ENCODE measurements around the gene KDM4C. TPM values are rescaled to one million over a fixed set of nuclear protein-coding genes. Genes with fewer than 3 reads are reported as not detected.

Gene KDM4C
- total RNA-seq, 4 donors from 2014 or later = 39.0 to 113 (median 43.9) TPM

DNA sequence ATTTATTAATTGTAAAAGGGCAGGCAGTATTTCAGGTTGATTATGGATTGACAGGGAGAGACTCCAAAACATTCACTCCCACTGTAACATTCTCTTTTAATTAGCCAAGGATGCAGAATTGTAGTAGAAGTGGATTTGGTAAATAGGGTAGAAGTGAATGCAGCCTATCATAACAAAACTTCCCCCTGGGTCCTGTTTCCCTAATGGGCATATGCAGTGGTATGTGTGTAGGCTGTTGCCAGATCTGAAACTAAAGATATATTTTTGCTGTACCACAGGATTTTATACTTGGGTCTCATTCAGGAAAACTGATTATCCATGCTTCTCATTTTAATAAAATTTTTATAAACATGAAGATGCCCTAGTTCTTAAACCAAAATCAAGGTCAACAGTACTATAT is 351.2 kb downstream of the KDM4C start:
- Histone ChIP-seq H3K36me3 (peaks cover 15% of the 10 kb centered on the region), H3K9me3 (no peaks in the 10 kb centered on the region), H3K4me1 (no peaks in the 10 kb centered on the region), H3K27me3 (no peaks in the 10 kb centered on the region), H3K4me3 (no peak overlapping the region), H3K27ac (no peak overlapping the region)
- DNase-seq (ENCODE audit: low spot score in 2 of 2) = no peak
- TF ChIP-seq POLR2A (IDR thresholded peaks at IDR 0.05) = no peak
- no peak for TF ChIP-seq POLR2AphosphoS5 (IDR thresholded peaks at IDR 0.05)
- TF ChIP-seq EP300 (IDR thresholded peaks at IDR 0.05) = no peak
- TF ChIP-seq, protein P1, sequence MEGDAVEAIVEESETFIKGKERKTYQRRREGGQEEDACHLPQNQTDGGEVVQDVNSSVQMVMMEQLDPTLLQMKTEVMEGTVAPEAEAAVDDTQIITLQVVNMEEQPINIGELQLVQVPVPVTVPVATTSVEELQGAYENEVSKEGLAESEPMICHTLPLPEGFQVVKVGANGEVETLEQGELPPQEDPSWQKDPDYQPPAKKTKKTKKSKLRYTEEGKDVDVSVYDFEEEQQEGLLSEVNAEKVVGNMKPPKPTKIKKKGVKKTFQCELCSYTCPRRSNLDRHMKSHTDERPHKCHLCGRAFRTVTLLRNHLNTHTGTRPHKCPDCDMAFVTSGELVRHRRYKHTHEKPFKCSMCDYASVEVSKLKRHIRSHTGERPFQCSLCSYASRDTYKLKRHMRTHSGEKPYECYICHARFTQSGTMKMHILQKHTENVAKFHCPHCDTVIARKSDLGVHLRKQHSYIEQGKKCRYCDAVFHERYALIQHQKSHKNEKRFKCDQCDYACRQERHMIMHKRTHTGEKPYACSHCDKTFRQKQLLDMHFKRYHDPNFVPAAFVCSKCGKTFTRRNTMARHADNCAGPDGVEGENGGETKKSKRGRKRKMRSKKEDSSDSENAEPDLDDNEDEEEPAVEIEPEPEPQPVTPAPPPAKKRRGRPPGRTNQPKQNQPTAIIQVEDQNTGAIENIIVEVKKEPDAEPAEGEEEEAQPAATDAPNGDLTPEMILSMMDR (IDR thresholded peaks at IDR 0.05) = no peak

DNA sequence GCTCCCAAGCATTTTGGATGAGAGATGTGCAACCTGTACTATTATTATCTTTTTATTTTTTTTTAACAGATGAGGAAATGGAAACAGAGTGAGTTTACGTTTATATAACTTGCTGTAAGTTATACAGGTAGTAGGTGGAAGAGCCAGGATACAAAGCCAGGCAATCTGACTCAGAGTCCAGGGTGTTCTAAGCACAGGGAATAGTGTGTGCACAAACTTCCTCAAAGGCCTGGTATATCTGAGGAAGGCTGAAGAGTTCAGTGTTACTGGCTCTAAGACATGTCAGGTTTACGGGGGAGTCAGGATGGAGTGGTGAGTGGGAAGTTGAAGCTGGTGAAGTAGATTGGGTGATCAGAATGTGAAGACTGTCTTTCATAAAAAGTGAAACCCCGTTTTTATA is 353.6 kb downstream of the KDM4C start:
- no peak overlapping the region for H3K27ac ChIP-seq
- no peaks in the 10 kb centered on the region for H3K4me1 ChIP-seq
- H3K4me3 ChIP-seq = no peak overlapping the region
- H3K9me3 ChIP-seq = no peaks in the 10 kb centered on the region
- 64% methylated on average over 3 of the region's 3 CpGs for WGBS
- H3K27me3 ChIP-seq = no peaks in the 10 kb centered on the region
- no peak for DNase-seq (ENCODE audit: low spot score in 2 of 2)
- no peak for TF ChIP-seq POLR2A (IDR thresholded peaks at IDR 0.05)
- no peak for TF ChIP-seq EP300 (IDR thresholded peaks at IDR 0.05)
- no peak for TF ChIP-seq POLR2AphosphoS5 (IDR thresholded peaks at IDR 0.05)
- TF ChIP-seq, protein P1 (IDR thresholded peaks at IDR 0.05) = no peak
- H3K36me3 ChIP-seq = peaks cover 13% of the 10 kb centered on the region

DNA sequence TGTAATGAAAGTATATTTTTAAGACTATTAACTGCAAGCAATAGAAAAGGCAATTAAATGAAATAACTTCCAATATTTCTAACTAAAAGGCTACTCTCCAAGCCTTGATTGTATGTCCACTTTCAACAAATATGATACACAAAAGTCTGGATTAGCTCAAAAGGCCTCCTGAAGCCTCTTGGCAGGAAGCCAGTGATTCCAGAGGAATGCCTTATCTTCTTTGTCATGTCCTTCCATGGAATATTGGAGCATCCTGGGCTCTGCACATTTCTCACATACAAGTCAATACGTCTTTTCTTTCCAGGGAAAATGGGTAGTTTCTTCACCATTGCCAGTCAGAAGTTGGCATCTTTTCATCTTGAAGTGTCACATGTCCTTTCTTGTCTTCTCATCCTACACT is 357.8 kb downstream of the KDM4C start:
- no peaks in the 10 kb centered on the region for H3K27me3 ChIP-seq
- H3K4me3 ChIP-seq = no peak overlapping the region
- H3K4me1 ChIP-seq = peaks cover 6% of the 10 kb centered on the region
- no peak for DNase-seq (ENCODE audit: low spot score in 2 of 2)
- TF ChIP-seq POLR2A (IDR thresholded peaks at IDR 0.05) (no peak), POLR2AphosphoS5 (IDR thresholded peaks at IDR 0.05) (no peak), EP300 (IDR thresholded peaks at IDR 0.05) (no peak)
- TF ChIP-seq, protein P1 (IDR thresholded peaks at IDR 0.05) = no peak
- peaks cover 6% of the 10 kb centered on the region for H3K36me3 ChIP-seq
- no peaks in the 10 kb centered on the region for H3K9me3 ChIP-seq
- H3K27ac ChIP-seq = no peak overlapping the region
- 0% methylated on average over 1 of the region's 1 CpG for WGBS

DNA sequence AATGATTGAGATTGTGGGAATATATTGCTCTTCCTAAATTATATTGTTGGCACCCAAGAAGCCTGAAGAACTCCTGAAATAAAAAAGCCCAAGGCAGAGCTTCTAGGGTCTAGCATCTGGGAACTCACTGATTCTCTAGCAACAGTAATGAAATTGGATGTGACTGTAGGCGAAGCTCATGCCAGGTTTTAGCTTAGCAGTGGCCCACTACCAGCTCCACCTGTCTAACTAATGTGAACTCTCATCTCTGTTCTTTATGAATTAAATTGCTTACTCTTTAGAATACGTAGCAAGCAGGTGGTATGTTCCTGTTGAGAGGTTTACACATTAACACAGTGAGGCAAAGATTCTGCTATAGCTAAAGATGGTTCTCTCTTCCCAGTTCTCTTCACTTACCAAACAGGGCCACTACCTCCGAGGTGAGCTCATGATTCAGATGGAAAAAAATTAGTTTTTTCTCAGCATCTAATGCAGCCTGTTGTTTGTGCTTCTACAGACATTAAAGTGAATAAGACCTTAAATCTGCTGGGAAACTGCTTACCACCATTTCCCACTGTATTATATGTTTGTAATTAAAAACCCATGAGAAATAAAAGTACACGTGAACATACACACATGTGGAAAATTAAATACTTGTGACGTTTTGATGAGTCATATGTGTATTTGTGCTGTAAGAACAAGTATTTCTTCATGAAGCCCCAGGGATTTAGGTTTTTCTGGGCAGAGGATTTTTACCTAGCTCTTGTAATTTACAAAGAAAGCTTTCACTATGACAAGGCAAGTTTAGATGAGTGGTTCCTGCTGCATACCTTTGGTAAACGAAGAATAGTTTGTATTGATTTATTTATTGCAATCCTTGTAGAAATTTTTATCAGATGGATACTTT is 360.1 kb downstream of the KDM4C start:
- no peak for DNase-seq (ENCODE audit: low spot score in 2 of 2)
- WGBS = 54% methylated on average over 6 of the region's 6 CpGs
- no peak overlapping the region for H3K27ac ChIP-seq
- H3K4me1 ChIP-seq = peaks cover 6% of the 10 kb centered on the region
- no peak overlapping the region for H3K4me3 ChIP-seq
- H3K9me3 ChIP-seq = no peaks in the 10 kb centered on the region
- no peaks in the 10 kb centered on the region for H3K27me3 ChIP-seq
- peaks cover 2% of the 10 kb centered on the region for H3K36me3 ChIP-seq
- TF ChIP-seq POLR2A (IDR thresholded peaks at IDR 0.05) (no peak), POLR2AphosphoS5 (IDR thresholded peaks at IDR 0.05) (no peak), EP300 (IDR thresholded peaks at IDR 0.05) (no peak)
- TF ChIP-seq, protein P1 (IDR thresholded peaks at IDR 0.05) = no peak

DNA sequence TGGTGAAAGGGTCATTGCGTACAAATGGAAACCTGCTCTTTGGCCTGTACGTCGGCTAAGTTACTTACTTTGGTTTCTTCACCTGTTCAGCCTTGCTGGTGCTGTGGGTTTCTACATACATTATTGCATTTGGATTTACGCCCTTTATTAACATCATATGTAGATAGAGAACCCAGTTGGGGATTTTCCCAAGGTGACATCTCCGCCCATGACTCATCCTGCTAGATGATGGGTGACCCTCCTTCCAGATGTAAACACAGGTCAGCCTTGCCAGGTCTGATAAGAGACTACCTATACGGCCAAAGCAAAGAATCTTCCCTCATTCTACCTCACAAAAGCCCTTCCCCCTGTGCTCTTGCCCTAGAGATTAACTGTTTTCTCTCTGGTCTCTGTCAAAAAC is 360.9 kb downstream of the KDM4C start:
- H3K4me1 ChIP-seq = peaks cover 6% of the 10 kb centered on the region
- no peaks in the 10 kb centered on the region for H3K9me3 ChIP-seq
- no peaks in the 10 kb centered on the region for H3K27me3 ChIP-seq
- 74% methylated on average over 6 of the region's 6 CpGs for whole genome bisulfite sequencing
- DNase-seq (ENCODE audit: low spot score in 2 of 2) = no peak
- H3K27ac ChIP-seq = no peak overlapping the region
- no peak overlapping the region for H3K4me3 ChIP-seq
- TF ChIP-seq, protein P1 (IDR thresholded peaks at IDR 0.05) = no peak
- TF ChIP-seq EP300 (IDR thresholded peaks at IDR 0.05) = no peak
- no peak for TF ChIP-seq POLR2A (IDR thresholded peaks at IDR 0.05)
- no peak for TF ChIP-seq POLR2AphosphoS5 (IDR thresholded peaks at IDR 0.05)
- peaks cover 6% of the 10 kb centered on the region for H3K36me3 ChIP-seq
